ENCODE results near the gene LDHB.
"Not testable (repeated sequence)": the region's sequence is repeated elsewhere in the genome, so short reads cannot be mapped to it uniquely, and the experiment has no call there.

Gene LDHB

GRCh38 chr12:21657326-21658077 lies at the start of gene LDHB:
Gene LDHB, minus strand, starts transcription at chr12:21657842. Its CDS starts 3,171 bp downstream, at chr12:21654671.
- DNase-seq (ENCODE audit: low read depth), result peak; percentile 75

- DNase-seq (ENCODE audit: low read depth), result no peak
Measured at GRCh38 chr12:21704847-21705246, 47.2 kb upstream of the LDHB start.

DNA sequence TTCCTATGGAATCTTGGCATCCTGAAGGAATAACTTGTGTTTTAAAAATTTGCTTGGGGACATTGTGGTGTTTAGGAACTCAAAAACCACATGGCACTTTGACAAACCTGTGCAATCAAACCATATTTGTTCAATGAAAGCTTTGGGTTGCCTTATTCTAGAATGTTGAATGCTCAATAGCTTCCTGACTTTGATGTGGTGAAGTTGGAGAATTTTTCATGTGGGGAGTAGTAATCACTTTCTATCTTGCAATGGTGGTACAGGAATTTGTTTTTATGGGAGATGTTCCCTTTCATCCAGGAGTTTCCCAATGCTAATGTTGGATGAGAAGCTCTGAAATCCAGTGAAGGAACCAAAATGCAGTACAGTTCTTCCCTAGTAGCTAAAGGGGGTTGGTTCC lies 42.2 kb upstream of the LDHB start:
- no peak for DNase-seq (ENCODE audit: low read depth)

GRCh38 chr12:21697904-21698630 lies 40.4 kb upstream of the LDHB start:
- DNase-seq (ENCODE audit: low read depth), result no peak

DNA sequence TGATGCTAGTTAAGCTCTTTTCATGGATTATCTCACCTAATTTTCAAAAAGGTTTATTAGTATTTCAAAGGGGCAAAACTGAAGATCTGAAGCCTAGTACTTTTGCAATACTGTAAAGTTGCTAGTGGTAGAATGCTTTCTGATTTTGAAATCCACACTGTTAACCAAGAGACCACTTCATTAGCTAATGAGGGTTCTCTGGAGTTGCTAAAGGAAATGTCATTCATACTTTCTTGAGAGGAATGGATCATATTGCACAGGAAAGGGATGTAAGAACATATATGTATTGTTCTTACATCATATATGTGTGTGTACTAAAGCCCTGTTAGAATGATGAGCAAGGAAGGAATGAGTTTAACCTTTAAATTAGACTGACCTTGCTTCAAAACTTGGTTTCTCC lies 39.0 kb upstream of the LDHB start:
- no peak for DNase-seq (ENCODE audit: low read depth)

DNA sequence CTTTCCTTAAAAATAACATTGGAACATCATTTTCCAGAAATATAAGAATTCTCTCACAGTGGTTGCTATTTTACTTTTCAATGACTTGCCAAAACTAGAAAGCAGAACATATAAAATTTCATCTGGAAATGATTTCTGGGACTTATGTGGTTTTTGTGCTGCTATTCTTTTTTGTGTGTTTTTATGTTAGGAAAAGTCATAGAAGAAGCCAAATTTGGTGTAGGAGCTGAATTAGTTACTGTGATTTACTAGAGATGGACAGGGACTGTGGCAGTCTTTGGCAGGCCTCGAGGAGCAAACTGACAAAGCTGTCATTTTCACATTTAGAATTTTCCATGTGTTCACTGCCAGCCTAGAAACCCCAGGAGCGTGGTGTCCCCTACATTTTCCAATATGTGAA lies 38.3 kb upstream of the LDHB start:
- DNase-seq (ENCODE audit: low read depth), result no peak

GRCh38 chr12:21694660-21695059 lies 37.0 kb upstream of the LDHB start:
- DNase-seq (ENCODE audit: low read depth), result no peak

DNA sequence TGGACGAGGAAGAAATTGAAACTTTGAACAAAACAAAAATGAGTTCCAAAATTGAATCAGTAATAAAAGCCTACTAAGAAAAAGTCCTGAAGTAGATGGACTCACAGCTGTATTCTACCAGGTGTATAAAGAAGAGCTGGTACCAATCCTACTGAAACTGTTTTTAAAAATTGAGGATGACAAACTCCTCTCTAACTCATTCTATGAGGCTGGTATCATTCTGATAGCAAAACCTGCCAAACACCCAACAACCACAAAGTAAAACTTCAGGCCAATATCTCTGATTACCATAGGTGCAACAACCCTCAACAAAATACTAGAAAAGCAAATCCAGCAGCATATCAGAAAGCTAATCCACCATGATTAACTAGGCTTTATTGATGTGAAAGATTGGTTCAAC lies 33.9 kb upstream of the LDHB start:
- no peak for DNase-seq (ENCODE audit: low read depth)

DNA sequence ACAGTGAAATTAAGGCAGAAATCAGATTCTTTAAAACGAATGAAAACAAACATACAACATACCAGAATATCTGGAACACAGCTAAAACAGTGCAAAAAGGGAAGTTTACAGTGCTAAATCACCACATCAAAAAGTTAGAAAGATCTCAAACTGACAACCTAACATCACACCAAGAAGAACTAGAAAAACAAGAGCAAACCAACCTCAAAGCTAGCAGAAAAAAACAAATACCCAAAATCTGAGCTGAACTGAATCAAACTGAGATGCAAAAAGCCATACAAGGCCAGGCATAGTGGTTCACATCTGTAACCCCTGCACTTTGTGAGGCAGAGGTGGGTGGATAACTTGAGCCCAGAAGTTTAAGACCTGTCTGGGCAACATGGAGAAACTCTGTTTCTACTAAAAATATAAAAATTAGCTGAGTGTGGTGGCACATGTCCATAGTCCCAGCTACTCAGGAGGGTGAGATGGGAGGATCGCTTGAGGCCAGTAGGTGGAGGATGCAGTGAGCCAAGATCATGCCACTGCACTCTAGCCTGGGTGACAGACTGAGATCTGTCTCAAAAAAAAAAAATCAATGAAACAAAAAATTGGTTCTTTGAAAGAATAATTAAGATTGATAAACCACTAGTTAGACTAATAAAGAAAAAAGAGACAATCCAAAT lies 33.2 kb upstream of the LDHB start:
- no peak for DNase-seq (ENCODE audit: low read depth)

DNA sequence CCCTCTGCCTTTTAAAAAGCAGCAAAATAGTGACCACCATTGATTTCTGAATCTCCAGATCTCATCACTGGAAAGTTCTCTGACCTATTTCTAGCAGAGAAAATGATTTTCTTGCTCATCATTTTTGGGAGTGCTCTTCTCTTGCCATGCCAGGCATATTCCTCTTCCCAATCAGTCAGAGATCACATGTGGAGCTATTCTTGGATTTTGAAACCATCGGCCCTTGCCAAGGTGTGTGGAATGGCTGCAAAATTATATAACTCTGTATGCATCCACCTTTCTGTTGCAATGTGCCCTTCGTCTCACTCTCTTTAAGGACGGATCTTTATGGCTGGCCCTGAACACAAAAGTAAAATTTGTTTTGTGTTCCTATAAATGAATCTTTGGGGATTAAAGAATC lies 25.5 kb upstream of the LDHB start:
- DNase-seq (ENCODE audit: low read depth), result no peak

- no peak for DNase-seq (ENCODE audit: low read depth)
Measured at GRCh38 chr12:21678959-21679358, 21.3 kb upstream of the LDHB start.

GRCh38 chr12:21677622-21678277 lies 20.1 kb upstream of the LDHB start:
- DNase-seq (ENCODE audit: low read depth), result no peak

- DNase-seq (ENCODE audit: low read depth), result no peak
Measured at GRCh38 chr12:21677204-21677603, 19.6 kb upstream of the LDHB start.

DNA sequence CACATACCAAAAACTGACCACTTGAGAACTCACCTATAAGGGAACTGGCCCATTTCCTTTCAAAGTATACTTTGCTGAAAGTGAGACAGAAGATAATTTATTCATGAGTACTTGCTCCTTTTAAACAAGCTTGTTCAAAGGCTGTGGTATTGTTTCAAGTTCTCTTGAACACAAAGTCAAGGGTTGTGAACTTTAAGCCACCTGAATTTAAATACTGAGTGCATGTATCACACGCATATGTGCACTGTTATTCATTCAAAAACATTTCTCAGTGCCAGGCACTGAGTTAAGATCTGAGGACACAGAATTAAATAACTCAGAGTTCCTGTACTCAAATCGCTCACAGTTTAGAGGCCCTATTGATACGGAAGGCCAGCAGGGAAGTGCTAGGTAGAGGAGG lies 19.1 kb upstream of the LDHB start:
- DNase-seq (ENCODE audit: low read depth), result no peak

DNA sequence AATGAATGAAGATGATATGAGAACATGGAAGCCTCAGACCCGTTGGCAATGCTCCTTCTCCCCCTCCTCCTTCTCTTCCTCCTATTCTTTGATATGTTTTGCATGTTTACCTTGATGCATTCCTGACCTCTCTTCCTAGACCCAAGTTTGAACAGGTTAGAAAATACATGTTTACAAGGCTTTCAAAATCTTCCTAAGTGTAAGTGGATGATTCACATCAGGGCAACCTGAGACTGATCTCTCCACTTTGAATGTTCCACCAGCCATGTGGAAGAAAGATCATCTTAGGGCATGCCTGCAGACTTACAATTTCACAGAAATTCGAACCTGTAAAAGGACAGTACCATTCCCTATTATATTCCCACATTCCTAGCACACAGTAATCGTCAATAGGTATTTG lies 18.0 kb upstream of the LDHB start:
- DNase-seq (ENCODE audit: low read depth), result no peak

DNA sequence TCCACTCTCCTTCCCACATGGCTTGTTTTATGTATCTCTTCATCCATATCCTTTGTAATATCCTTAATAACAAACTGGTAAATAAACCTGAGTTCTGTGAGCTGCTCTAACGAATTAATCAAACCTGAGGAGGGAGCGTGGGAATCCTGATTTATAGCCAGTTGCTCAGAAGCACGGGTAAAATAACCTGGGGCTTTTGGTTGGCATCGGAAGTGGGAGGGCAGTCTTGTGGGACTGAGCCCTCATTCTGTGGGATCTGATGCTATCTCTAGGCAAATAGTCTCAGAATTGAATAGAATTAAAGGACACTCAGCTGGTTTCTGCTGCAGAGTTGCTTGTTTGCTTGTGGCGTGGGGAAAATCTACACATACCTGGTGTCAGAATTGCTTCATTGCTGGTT lies 17.5 kb upstream of the LDHB start:
- DNase-seq (ENCODE audit: low read depth), result no peak

GRCh38 chr12:21673830-21674552 lies 16.3 kb upstream of the LDHB start:
- not testable (repeated sequence) for DNase-seq (ENCODE audit: low read depth)

- DNase-seq (ENCODE audit: low read depth), result no peak
Measured at GRCh38 chr12:21672146-21672545, 14.5 kb upstream of the LDHB start.

- no peak for DNase-seq (ENCODE audit: low read depth)
Measured at GRCh38 chr12:21666722-21667121, 9.1 kb upstream of the LDHB start.

DNA sequence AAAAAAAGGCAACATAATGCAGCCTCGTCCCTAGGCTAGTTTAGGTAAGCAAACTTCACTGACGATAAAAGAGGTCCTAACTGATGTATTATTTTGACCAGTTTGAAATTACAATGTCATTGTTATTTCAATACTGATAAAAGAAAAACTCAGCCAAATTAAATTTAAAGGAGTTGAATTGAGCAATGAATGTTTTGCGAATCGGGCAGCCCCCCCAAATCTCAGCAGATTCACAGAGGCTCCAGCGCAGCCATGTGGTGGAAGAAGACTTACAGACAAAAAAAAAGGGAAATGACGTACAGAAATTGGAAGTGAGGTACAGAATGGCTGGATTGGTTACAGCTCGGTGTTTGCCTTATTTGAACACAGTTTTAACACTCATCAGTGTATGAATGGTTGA lies 8.2 kb upstream of the LDHB start:
- DNase-seq (ENCODE audit: low read depth), result no peak

DNA sequence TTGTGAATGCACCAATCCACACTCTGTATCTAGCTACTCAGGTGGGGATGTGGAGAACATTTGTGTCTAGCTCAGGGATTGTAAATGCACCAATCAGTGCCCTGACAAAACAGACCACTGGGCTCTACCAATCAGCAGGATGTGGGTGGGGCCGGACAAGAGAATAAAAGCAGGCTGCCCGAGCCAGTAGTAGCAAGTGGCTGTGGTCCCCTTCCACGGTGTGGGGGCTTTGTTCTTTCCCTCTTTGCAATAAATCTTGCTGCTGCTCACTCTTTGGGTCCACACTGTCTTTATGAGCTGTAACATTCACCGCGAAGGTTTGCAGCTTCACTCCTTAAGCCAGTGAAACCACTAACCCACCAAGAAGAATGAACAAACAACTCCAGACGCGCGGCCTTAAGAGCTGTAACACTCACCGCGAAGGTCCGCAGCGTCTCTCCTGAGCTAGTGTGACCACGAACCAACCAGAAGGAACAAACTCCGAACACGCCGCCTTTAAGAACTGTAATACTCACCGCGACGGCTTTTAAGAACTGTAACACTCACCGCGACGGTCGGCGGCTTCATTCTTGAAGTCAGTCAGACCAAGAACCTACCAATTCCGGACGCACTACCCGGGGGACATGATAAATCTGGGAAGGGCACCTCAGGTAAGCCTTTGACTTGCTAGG lies 4.6 kb upstream of the LDHB start:
- DNase-seq (ENCODE audit: low read depth), result no peak

Data from GM04503 (cell line).